CD14-positive monocyte (primary cell): ENCODE measurements around the gene NARS2. TPM values are rescaled to one million over a fixed set of nuclear protein-coding genes. Genes with fewer than 3 reads are reported as not detected.

ENCODE experiments used
- DNase-seq, 3 donors: peaks; one replicate each; pipeline ENCODE4 v3.0.0-alpha.2; 2011 to 2022
- H2AFZ ChIP-seq: 2 replicates; pipeline ENCODE4 v1.6.0; 2012; ENCODE audit warnings: mild to moderate bottlenecking, low read depth, low read length, inconsistent platforms; ENCODE audit not compliant: insufficient read depth, poor library complexity, severe bottlenecking
- H3K27ac ChIP-seq, 2 donors: 1 replicate in 1 of 2; 2 replicates in 1 of 2; pipeline ENCODE4 v1.5.1; 2012 to 2013; ENCODE audit warnings: low read length in 2 of 2, control low read depth in 1 of 2, inconsistent platforms in 1 of 2, low read depth in 1 of 2, mild to moderate bottlenecking in 1 of 2
- H3K27me3 ChIP-seq, 2 donors: one replicate each; pipeline versions ENCODE4 v1.6.0 to v1.6.1; 2011 to 2013; ENCODE audit warnings: low read length in 2 of 2; ENCODE audit not compliant: control insufficient read depth in 2 of 2, insufficient read depth in 2 of 2
- H3K36me3 ChIP-seq, 2 donors: replicated peaks in 1 of 2; 1 replicate in 1 of 2; 2 replicates in 1 of 2; pipeline versions ENCODE4 v1.5.1 to v1.6.1; 2012 to 2013; ENCODE audit warnings: low read length in 2 of 2, control low read depth in 1 of 2, inconsistent platforms in 1 of 2, mild to moderate bottlenecking in 1 of 2; ENCODE audit not compliant: insufficient read depth in 2 of 2, control insufficient read depth in 1 of 2
- H3K4me1 ChIP-seq, 2 donors: 1 replicate in 1 of 2; 2 replicates in 1 of 2; pipeline versions ENCODE4 v1.5.1 to v1.6.1; 2012 to 2013; ENCODE audit warnings: low read length in 2 of 2, control low read depth in 1 of 2, inconsistent platforms in 1 of 2, mild to moderate bottlenecking in 1 of 2, moderate library complexity in 1 of 2; ENCODE audit not compliant: insufficient read depth in 2 of 2, control insufficient read depth in 1 of 2
- H3K4me2 ChIP-seq: replicated peaks from 2 replicates; pipeline ENCODE3; 2012; ENCODE audit warnings: low read length, moderate library complexity, mild to moderate bottlenecking; ENCODE audit not compliant: poor library complexity, severe bottlenecking; ENCODE audit errors: extremely low read depth
- H3K4me3 ChIP-seq, 3 experiments: fragments of 200-600 bp in 1 of 3; sonication (generic) in 1 of 3; replicated peaks in 1 of 3; 1 replicate in 2 of 3; 2 replicates in 1 of 3; pipeline ENCODE4 v1.5.1; 2011 to 2013; ENCODE audit warnings: low read length in 3 of 3, mild to moderate bottlenecking in 3 of 3, control low read depth in 2 of 3, low read depth in 2 of 3, inconsistent platforms in 1 of 3, moderate library complexity in 1 of 3
- H3K79me2 ChIP-seq: 2 replicates; pipeline ENCODE4 v1.6.0; 2012; ENCODE audit warnings: mild to moderate bottlenecking, control low read depth, inconsistent platforms, low read length, moderate library complexity; ENCODE audit not compliant: insufficient read depth
- H3K9ac ChIP-seq: 2 replicates; pipeline ENCODE4 v1.6.0; 2017; ENCODE audit warnings: low read length, mild to moderate bottlenecking; ENCODE audit not compliant: insufficient read depth, poor library complexity, severe bottlenecking
- H3K9me3 ChIP-seq, 2 donors: replicated peaks in 1 of 2; 1 replicate in 1 of 2; 2 replicates in 1 of 2; pipeline versions ENCODE4 v1.5.1 to v1.6.1; 2012 to 2013; ENCODE audit warnings: low read length in 2 of 2, control low read depth in 1 of 2; ENCODE audit not compliant: control insufficient read depth in 1 of 2, insufficient read depth in 1 of 2
- H4K20me1 ChIP-seq: 2 replicates; pipeline ENCODE4 v1.6.0; 2012; ENCODE audit warnings: mild to moderate bottlenecking, low read length, control low read depth, moderate library complexity; ENCODE audit not compliant: insufficient read depth
- H3K27ac Mint-ChIP-seq, 7 donors: one replicate each; pipeline ENCODE4 v1.8.0; 2020; ENCODE audit warnings: mild to moderate bottlenecking in 7 of 7, mixed read lengths in 7 of 7, moderate library complexity in 6 of 7, inconsistent platforms in 2 of 7
- H3K27me3 Mint-ChIP-seq, 3 donors: one replicate each; pipeline ENCODE4 v1.8.0; 2021 to 2022; ENCODE audit warnings: low read depth in 3 of 3, mild to moderate bottlenecking in 3 of 3, mixed read lengths in 3 of 3, moderate library complexity in 3 of 3, inconsistent platforms in 1 of 3
- H3K36me3 Mint-ChIP-seq, 2 donors: one replicate each; pipeline ENCODE4 v1.8.0; 2020; ENCODE audit warnings: mixed read lengths in 2 of 2, inconsistent platforms in 1 of 2, mild to moderate bottlenecking in 1 of 2
- H3K4me1 Mint-ChIP-seq: one replicate; pipeline ENCODE4 v1.8.0; 2020; ENCODE audit warnings: mild to moderate bottlenecking, mixed read lengths
- H3K4me3 Mint-ChIP-seq, 2 donors: one replicate each; pipeline ENCODE4 v1.8.0; 2020; ENCODE audit warnings: mild to moderate bottlenecking in 2 of 2, mixed read lengths in 2 of 2, moderate library complexity in 1 of 2
- H3K9me3 Mint-ChIP-seq, 7 donors: one replicate each; pipeline ENCODE4 v1.8.0; 2020 to 2022; ENCODE audit warnings: mixed read lengths in 7 of 7, mild to moderate bottlenecking in 6 of 7, moderate library complexity in 6 of 7, inconsistent platforms in 2 of 7
- CTCF ChIP-seq: fragments of 200-600 bp; IDR thresholded peaks from one replicate; pipeline ENCODE4 v1.8.0; 2022; ENCODE audit warnings: antibody characterized with exemption, mild to moderate bottlenecking
- WGBS: methylation state at CpG from one replicate; pipeline ENCODE4 v1.1.5; 2013; ENCODE audit warnings: missing lambda C conversion rate; ENCODE audit not compliant: insufficient coverage; 5-methylcytosine and 5-hydroxymethylcytosine counted together
- intact Hi-C, 2 donors: fragments of 100-400 bp; cut with micrococcal nuclease; formaldehyde crosslinking; loops; one replicate each; pipeline versions ENCODE4 v1.15.0 to v1.15.1; 2023
- polyA plus RNA-seq, 3 donors: library from polyadenylated mRNA; depleted of rRNA in 1 of 3; unstranded in 2 of 3; stranded (reverse) in 1 of 3; fragments of 300-500 nt in 2 of 3; fragments of >200 nt in 1 of 3; fragmentation: Illumina TruSeq in 2 of 3; gene quantifications; 1 replicate in 2 of 3; 2 replicates in 1 of 3; pipeline ENCODE4 v1.2.3, GENCODE V29; 2012 to 2021

Gene NARS2
- polyA plus RNA-seq, 3 donors: 4.3 to 6.6 (median 4.9) TPM

GRCh38 chr11:78594814-78595213 lies 20.1 kb upstream of the NARS2 start:
- Histone ChIP-seq H4K20me1 (no peaks in the 10 kb centered on the region), H3K27me3 (no peaks in the 10 kb centered on the region), H3K36me3 (no peaks in the 10 kb centered on the region), H3K9me3 (no peaks in the 10 kb centered on the region), H3K4me3 (no peak overlapping the region), H3K9ac (no peak overlapping the region), H3K27ac (no peak overlapping the region), H2AFZ (no peak overlapping the region), H3K4me2 (no peak overlapping the region), H3K79me2 (no peaks in the 10 kb centered on the region), H3K4me1 (no peaks in the 10 kb centered on the region)
- H3K27ac Mint-ChIP-seq: no peak overlapping the region
- peaks cover 0 to 2% (median 0%) of the 10 kb centered on the region in 7 donors for H3K9me3 Mint-ChIP-seq
- H3K4me3 Mint-ChIP-seq: no peak overlapping the region
- 63% methylated on average over 2 of the region's 3 CpGs for WGBS
- intact Hi-C loops: no loop called here
- no peak for TF ChIP-seq CTCF
- DNase-seq: no peak
- H3K27me3 Mint-ChIP-seq: peaks cover 2 to 3% (median 3%) of the 10 kb centered on the region in 3 donors
- H3K4me1 Mint-ChIP-seq: peaks cover 2% of the 10 kb centered on the region
- no peaks in the 10 kb centered on the region for H3K36me3 Mint-ChIP-seq

- H3K79me2 ChIP-seq: no peaks in the 10 kb centered on the region
- no peak overlapping the region for H3K27ac ChIP-seq
- H3K4me1 Mint-ChIP-seq: no peaks in the 10 kb centered on the region
- H3K4me2 ChIP-seq: no peak overlapping the region
- no peak overlapping the region for H3K4me3 ChIP-seq
- no peak for DNase-seq
- peaks cover 9 to 15% of the 10 kb centered on the region in 2 donors for H3K9me3 ChIP-seq
- H3K4me1 ChIP-seq: no peaks in the 10 kb centered on the region
- no peak for TF ChIP-seq CTCF
- H3K9ac ChIP-seq: no peak overlapping the region
- H3K36me3 ChIP-seq: no peaks in the 10 kb centered on the region
- H3K27ac Mint-ChIP-seq: peak overlapping the region in 1 of 7 donors; percentile 6
- H2AFZ ChIP-seq: no peak overlapping the region
- H3K36me3 Mint-ChIP-seq: peaks cover 0 to 2% of the 10 kb centered on the region in 2 donors
- H3K27me3 ChIP-seq: peaks cover 0 to 2% of the 10 kb centered on the region in 2 donors
- peaks cover 3 to 5% (median 5%) of the 10 kb centered on the region in 3 donors for H3K27me3 Mint-ChIP-seq
- H4K20me1 ChIP-seq: no peaks in the 10 kb centered on the region
- intact Hi-C loops: no loop called here
- H3K4me3 Mint-ChIP-seq: no peak overlapping the region
- WGBS: 79% methylated on average over 3 of the region's 3 CpGs
- peaks cover 10 to 15% (median 13%) of the 10 kb centered on the region in 7 donors for H3K9me3 Mint-ChIP-seq
Measured at GRCh38 chr11:78588517-78588916, 13.9 kb upstream of the NARS2 start.
